ENCODE data around the gene KLHL15. TPM values are rescaled to one million over a fixed set of nuclear protein-coding genes. Genes with fewer than 3 reads are reported as not detected.

The KLHL15 gene
- total RNA-seq, 1 experiment from 2014 or later = 7.2 TPM

- no peak for TF ChIP-seq AFF4 (CRISPR knock-in tag; IDR thresholded peaks at IDR 0.05; ENCODE audit: borderline replicate concordance)
Measured at GRCh38 chrX:23952984-23953907, 73.7 kb downstream of the KLHL15 start (continued).

GRCh38 chrX:23952391-23952790 lies 74.6 kb downstream of the KLHL15 start:
- DNase-seq (ENCODE audit: low spot score) (no peak), ATAC-seq (no peak)
- no peak for TF ChIP-seq NR1H2 (CRISPR knock-in tag; IDR thresholded peaks at IDR 0.05)
- TF ChIP-seq ZSCAN18 (CRISPR knock-in tag; IDR thresholded peaks at IDR 0.05) = no peak
- TF ChIP-seq FOXK1 (CRISPR knock-in tag; IDR thresholded peaks at IDR 0.05) = no peak
- no peak for TF ChIP-seq SP1 (CRISPR knock-in tag; conservative IDR thresholded peaks at IDR 0.05)
- TF ChIP-seq ZNF512 (CRISPR knock-in tag; IDR thresholded peaks at IDR 0.05; ENCODE audit: borderline replicate concordance) = no peak
- no peak for TF ChIP-seq GABPB1 (CRISPR knock-in tag; IDR thresholded peaks at IDR 0.05)
- no peak for TF ChIP-seq MXD4 (CRISPR knock-in tag; IDR thresholded peaks at IDR 0.05; ENCODE audit: borderline replicate concordance)
- TF ChIP-seq TCF7 (CRISPR knock-in tag; IDR thresholded peaks at IDR 0.05; ENCODE audit: low read depth) = no peak
- no peak for TF ChIP-seq ZNF423 (CRISPR knock-in tag; IDR thresholded peaks at IDR 0.05)
- TF ChIP-seq NFE2L1 (CRISPR knock-in tag; IDR thresholded peaks at IDR 0.05) = no peak
- no peaks in the 10 kb centered on the region for H3K36me3 Mint-ChIP-seq
- no peaks in the 10 kb centered on the region for H3K9me3 Mint-ChIP-seq
- H3K4me3 Mint-ChIP-seq = no peak overlapping the region
- no peak overlapping the region for H3K27ac Mint-ChIP-seq
- H3K4me1 Mint-ChIP-seq = peaks cover 23% of the 10 kb centered on the region
- POLR2A ChIA-PET = no interaction called here
- no peaks in the 10 kb centered on the region for H3K27me3 Mint-ChIP-seq (ENCODE audit: low read depth)
- CTCF ChIA-PET = interaction anchor here (0.6 to 1.2 kb wide), 4 partner anchors 15 to 102 kb away, joined by 3 to 6 read pairs (median 3); partner anchors contain the start of genes APOO, CXorf58 and EIF2S3

- CTCF ChIA-PET = no interaction called here
- no peak for DNase-seq (ENCODE audit: low spot score)
- TF ChIP-seq E2F1 (CRISPR knock-in tag; IDR thresholded peaks at IDR 0.05) = no peak
- TF ChIP-seq ARID4B (CRISPR knock-in tag; IDR thresholded peaks at IDR 0.05; ENCODE audit: borderline replicate concordance) = no peak
- no peak for TF ChIP-seq USF2 (CRISPR knock-in tag; IDR thresholded peaks at IDR 0.05)
- no peak for TF ChIP-seq ZNF396 (CRISPR knock-in tag; IDR thresholded peaks at IDR 0.05; ENCODE audit: borderline replicate concordance)
Measured at GRCh38 chrX:23945206-23945605, 81.8 kb downstream of the KLHL15 start.

More at GRCh38 chrX:23945206-23945605, 81.8 kb downstream of the KLHL15 start:
- POLR2A ChIA-PET = no interaction called here
- Mint-ChIP-seq H3K27me3 (ENCODE audit: low read depth) (no peaks in the 10 kb centered on the region), H3K9me3 (no peaks in the 10 kb centered on the region), H3K27ac (no peak overlapping the region), H3K36me3 (no peaks in the 10 kb centered on the region), H3K4me3 (no peak overlapping the region), H3K4me1 (no peaks in the 10 kb centered on the region)
- ATAC-seq = no peak

All from WTC11 (cell line).